Heart right ventricle (tissue), 16 donors: ENCODE measurements around the gene OR4C11. TPM values are rescaled to one million over a fixed set of nuclear protein-coding genes. Genes with fewer than 3 reads are reported as not detected.

Experiments used
- ATAC-seq, 8 donors: fragments of 200-7000 bp; cut with Tn5 transposase; one replicate each; pipeline ENCODE4 v1.9.1; 2020; ENCODE audit warnings: mild to moderate bottlenecking in 8 of 8, moderate library complexity in 8 of 8, moderate number of reproducible peaks in 1 of 8
- DNase-seq, 2 donors: peaks; one replicate each; pipeline ENCODE4 v3.0.0-alpha.2; 2020
- H3K27ac ChIP-seq, 10 donors: fragments of 200-600 bp; sonication (generic) in 2 of 10; one replicate each; pipeline versions ENCODE4 v1.5.0 to v1.8.0; 2020 to 2022; ENCODE audit warnings: mild to moderate bottlenecking in 3 of 10
- H3K27me3 ChIP-seq, 7 donors: fragments of 200-600 bp; one replicate each; pipeline ENCODE4 v1.8.0; 2021 to 2022; ENCODE audit warnings: mild to moderate bottlenecking in 2 of 7
- H3K36me3 ChIP-seq, 9 donors: fragments of 200-600 bp; sonication (generic) in 1 of 9; one replicate each; pipeline versions ENCODE4 v1.5.0 to v1.8.0; 2020 to 2022; ENCODE audit warnings: mild to moderate bottlenecking in 2 of 9
- H3K4me1 ChIP-seq, 9 donors: fragments of 200-600 bp; sonication (generic) in 1 of 9; one replicate each; pipeline versions ENCODE4 v1.5.0 to v1.8.0; 2020 to 2022; ENCODE audit warnings: mild to moderate bottlenecking in 4 of 9
- H3K4me3 ChIP-seq, 10 donors: fragments of 200-600 bp; sonication (generic) in 2 of 10; one replicate each; pipeline versions ENCODE4 v1.5.0 to v1.8.0; 2020 to 2022; ENCODE audit warnings: mild to moderate bottlenecking in 7 of 10, moderate library complexity in 2 of 10
- H3K9me3 ChIP-seq, 11 donors: fragments of 200-600 bp in 10 of 11; sonication (generic) in 2 of 11; one replicate each; pipeline versions ENCODE4 v1.5.0 to v1.8.0; 2013 to 2022; ENCODE audit warnings: mild to moderate bottlenecking in 2 of 11, control low read depth in 1 of 11, moderate library complexity in 1 of 11
- intact Hi-C, 10 donors: fragments of 100-400 bp; cut with DNase I; formaldehyde crosslinking; loops; one replicate each; pipeline versions ENCODE4 v1.11.1 to v1.14.2; 2022
- polyA plus RNA-seq, 2 donors: library from polyadenylated mRNA; stranded (reverse); fragments of 200-250 nt; gene quantifications; one replicate each; pipeline ENCODE4 v1.2.3, GENCODE V29; 2013
- total RNA-seq, 10 donors: library from RNA; stranded (reverse); fragmentation: NEBNext Ultra II Directional in 3 of 10; extraction: Animal tissue kit (Norgen Biotek cat#: 25700) in 3 of 10; gene quantifications; one replicate each; pipeline versions ENCODE4 v1.2.1 to v1.2.4, GENCODE V29; 2021 to 2023
- TF ChIP-seq, protein P1 (sequence below), 9 donors: fragments of 200-600 bp; sonication (generic) in 2 of 9; IDR thresholded peaks; one replicate each; pipeline versions ENCODE4 v1.5.0 to v1.8.0; 2021 to 2022; ENCODE audit warnings: antibody characterized with exemption in 9 of 9, mild to moderate bottlenecking in 5 of 9, moderate library complexity in 1 of 9
- donor health status: Arrhythmogenic right ventricular cardiomyopathy.
- donor health status: ischemic (EF 13 %, LVEDD 7.1; RV severe dilation, severe dysfunction).
- donor health status: healthy with polysubstance abuse.
- donor health status: DM: no; HTN: yes; CAD: no.
- donor health status: DM: no; HTN: no; CAD: no.
- donor health status: ischemic (EF 25% LVEDD 6.9; RV normal size, moderate dysfunction).
- donor health status: ischemic (EF 25% LVEDD 5.7; RV mildly dilated, moderate dysfunction).
- donor health status: healthy.
- donor health status: DM: yes; HTN: yes; CAD: no.
- donor health status: Ischemic cardiomyopathy.
- donor health status: ischemic (EF 35%, LVEDD 5.7; RV mildly dilated, moderate dysfunction).
- donor health status: nonischemic (EF 11% LVEDD 7.7; RV severe dilation, severe dysfunction).
- donor health status: DM: yes; HTN: yes; CAD: no.
- donor health status: PGD.
- donor health status: ischemic (EF 29% LVEDD 5.4; RV normal size, mild dysfunction).
- donor health status: nonischemic (EF 23%, LVEDD 6.1; RV moderate dilation, normal function).

Gene OR4C11
- total and polyA plus RNA-seq, 12 donors, result not detected

GRCh38 chr11:55554169-55554568, 53.3 kb downstream of the OR4C11 start, which contains the start of gene OR4C15:
OR4C15 (plus strand) TSS chr11:55554469; CDS start chr11:55554469, 0 bp downstream.
- no peak within 1 kb of the TSS for H3K27ac ChIP-seq
- intact Hi-C loops, result no loop called here
- H3K36me3 ChIP-seq, result no peaks in the 10 kb centered on the region
- TF ChIP-seq, protein P1, sequence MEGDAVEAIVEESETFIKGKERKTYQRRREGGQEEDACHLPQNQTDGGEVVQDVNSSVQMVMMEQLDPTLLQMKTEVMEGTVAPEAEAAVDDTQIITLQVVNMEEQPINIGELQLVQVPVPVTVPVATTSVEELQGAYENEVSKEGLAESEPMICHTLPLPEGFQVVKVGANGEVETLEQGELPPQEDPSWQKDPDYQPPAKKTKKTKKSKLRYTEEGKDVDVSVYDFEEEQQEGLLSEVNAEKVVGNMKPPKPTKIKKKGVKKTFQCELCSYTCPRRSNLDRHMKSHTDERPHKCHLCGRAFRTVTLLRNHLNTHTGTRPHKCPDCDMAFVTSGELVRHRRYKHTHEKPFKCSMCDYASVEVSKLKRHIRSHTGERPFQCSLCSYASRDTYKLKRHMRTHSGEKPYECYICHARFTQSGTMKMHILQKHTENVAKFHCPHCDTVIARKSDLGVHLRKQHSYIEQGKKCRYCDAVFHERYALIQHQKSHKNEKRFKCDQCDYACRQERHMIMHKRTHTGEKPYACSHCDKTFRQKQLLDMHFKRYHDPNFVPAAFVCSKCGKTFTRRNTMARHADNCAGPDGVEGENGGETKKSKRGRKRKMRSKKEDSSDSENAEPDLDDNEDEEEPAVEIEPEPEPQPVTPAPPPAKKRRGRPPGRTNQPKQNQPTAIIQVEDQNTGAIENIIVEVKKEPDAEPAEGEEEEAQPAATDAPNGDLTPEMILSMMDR (IDR thresholded peaks at IDR 0.05), result no peak
- DNase-seq (no peak), ATAC-seq (no peak)
- no peaks in the 10 kb centered on the region for H3K27me3 ChIP-seq
- peaks cover 0 to 36% (median 0%) of the 10 kb centered on the region in 11 donors for H3K9me3 ChIP-seq
- no peak within 1 kb of the TSS for H3K4me3 ChIP-seq
- no peaks in the 10 kb centered on the region for H3K4me1 ChIP-seq

Other genes with a start within 250 kb of the OR4C11 start
- not detected for gene OR4A15, start 239.7 kb downstream of the OR4C11 start, total RNA-seq
- not detected for gene OR4A15, start 239.7 kb downstream of the OR4C11 start, polyA plus RNA-seq
- gene OR4C15, start 53.2 kb downstream of the OR4C11 start, total RNA-seq, result not detected
- gene OR4C15, start 53.2 kb downstream of the OR4C11 start, polyA plus RNA-seq, result not detected
- not detected for gene OR4C16, start 35.5 kb downstream of the OR4C11 start, total RNA-seq
- not detected for gene OR4C16, start 35.5 kb downstream of the OR4C11 start, polyA plus RNA-seq
- not detected for gene OR4P4, start 27.5 kb upstream of the OR4C11 start, total RNA-seq
- gene OR4P4, start 27.5 kb upstream of the OR4C11 start, polyA plus RNA-seq, result not detected
- gene OR4S2, start 40.7 kb upstream of the OR4C11 start, total RNA-seq, result not detected
- gene OR4S2, start 40.7 kb upstream of the OR4C11 start, polyA plus RNA-seq, result not detected
- not detected for gene OR4C6, start 54.6 kb upstream of the OR4C11 start, total RNA-seq
- not detected for gene OR4C6, start 54.6 kb upstream of the OR4C11 start, polyA plus RNA-seq
- not detected for gene OR5D13, start 165.8 kb upstream of the OR4C11 start, total RNA-seq
- gene OR5D13, start 165.8 kb upstream of the OR4C11 start, polyA plus RNA-seq, result not detected
- not detected for gene OR5D14, start 187.9 kb upstream of the OR4C11 start, total RNA-seq
- gene OR5D14, start 187.9 kb upstream of the OR4C11 start, polyA plus RNA-seq, result not detected
- not detected for gene OR5L1, start 203.7 kb upstream of the OR4C11 start, total RNA-seq
- gene OR5L1, start 203.7 kb upstream of the OR4C11 start, polyA plus RNA-seq, result not detected
- gene OR5D18, start 212.0 kb upstream of the OR4C11 start, total RNA-seq, result not detected
- not detected for gene OR5D18, start 212.0 kb upstream of the OR4C11 start, polyA plus RNA-seq
- gene OR5L2, start 219.6 kb upstream of the OR4C11 start, total RNA-seq, result not detected
- not detected for gene OR5L2, start 219.6 kb upstream of the OR4C11 start, polyA plus RNA-seq
- gene OR5D16, start 231.1 kb upstream of the OR4C11 start, total RNA-seq, result not detected
- not detected for gene OR5D16, start 231.1 kb upstream of the OR4C11 start, polyA plus RNA-seq